Peyer's patch (tissue), 4 donors: Measurements from ENCODE around the gene CCT7. TPM values are rescaled to one million over a fixed set of nuclear protein-coding genes. Genes with fewer than 3 reads are reported as not detected.

ENCODE experiments used
- DNase-seq, 3 donors: peaks; one replicate each; pipeline ENCODE4 v3.0.0-alpha.2; 2017 to 2019
- H3K27ac ChIP-seq, 4 donors: fragments of 200-600 bp; sonication (generic); one replicate each; pipeline ENCODE4 v1.5.1; 2016 to 2019
- H3K27me3 ChIP-seq, 2 donors: fragments of 200-600 bp; sonication (generic); one replicate each; pipeline ENCODE4 v1.5.1; 2019
- H3K36me3 ChIP-seq, 3 donors: fragments of 200-600 bp; sonication (generic); one replicate each; pipeline ENCODE4 v1.5.1; 2016 to 2019
- H3K4me1 ChIP-seq, 4 donors: fragments of 200-600 bp; sonication (generic); one replicate each; pipeline ENCODE4 v1.5.1; 2016 to 2019
- H3K4me3 ChIP-seq, 4 donors: fragments of 200-600 bp; sonication (generic); 1 replicate in 3 of 4; 2 replicates in 1 of 4; pipeline ENCODE4 v1.5.1; 2016 to 2019; ENCODE audit warnings: mild to moderate bottlenecking in 1 of 4
- H3K9me3 ChIP-seq, 4 donors: fragments of 200-600 bp; sonication (generic); one replicate each; pipeline ENCODE4 v1.5.1; 2016 to 2019; ENCODE audit warnings: mild to moderate bottlenecking in 1 of 4
- CTCF ChIP-seq, 6 experiments: fragments of 450-650 bp in 4 of 6; fragments of 200-600 bp in 2 of 6; sonication (generic) in 1 of 6; IDR thresholded peaks; one replicate each; pipeline ENCODE4 v1.5.1; 2017 to 2019; ENCODE audit warnings: antibody characterized with exemption in 6 of 6, mild to moderate bottlenecking in 3 of 6, moderate library complexity in 1 of 6
- POLR2A ChIP-seq, 2 donors: fragments of 450-650 bp; IDR thresholded peaks; one replicate each; pipeline ENCODE4 v1.5.1; 2017; ENCODE audit warnings: antibody characterized with exemption in 2 of 2, mild to moderate bottlenecking in 2 of 2, moderate library complexity in 2 of 2
- total RNA-seq, 4 donors: library from RNA; depleted of rRNA; stranded (reverse); fragments of >200 nt; gene quantifications; one replicate each; pipeline ENCODE4 v1.1.0, GENCODE V29; 2016

The CCT7 gene
- total RNA-seq, 4 donors from 2014 or later = 83.5 to 131 (median 95.6) TPM

- TF ChIP-seq POLR2A (IDR thresholded peaks at IDR 0.05) (no peak), CTCF (IDR thresholded peaks at IDR 0.05) (no peak)
- Histone ChIP-seq H3K27ac (no peak overlapping the region), H3K36me3 (no peaks in the 10 kb centered on the region)
Observed at GRCh38 chr2:73210696-73211095, 23.4 kb upstream of the CCT7 start.

GRCh38 chr2:73212098-73212447, 22.0 kb upstream of the CCT7 start:
- no peak overlapping the region for H3K27ac ChIP-seq
- no peaks in the 10 kb centered on the region for H3K27me3 ChIP-seq
- no peak for TF ChIP-seq CTCF (IDR thresholded peaks at IDR 0.05)
- no peak for TF ChIP-seq POLR2A (IDR thresholded peaks at IDR 0.05)
- no peaks in the 10 kb centered on the region for H3K9me3 ChIP-seq
- H3K4me1 ChIP-seq = peaks cover 0 to 18% (median 5%) of the 10 kb centered on the region in 4 donors
- H3K4me3 ChIP-seq = no peak overlapping the region
- no peaks in the 10 kb centered on the region for H3K36me3 ChIP-seq
- DNase-seq = no peak

More at GRCh38 chr2:73210696-73211095, 23.4 kb upstream of the CCT7 start:
- no peak overlapping the region for H3K4me3 ChIP-seq
- DNase-seq = no peak
- H3K4me1 ChIP-seq = peaks cover 0 to 18% (median 5%) of the 10 kb centered on the region in 4 donors
- no peaks in the 10 kb centered on the region for H3K9me3 ChIP-seq
- H3K27me3 ChIP-seq = no peaks in the 10 kb centered on the region

- Histone ChIP-seq H3K27me3 (no peaks in the 10 kb centered on the region), H3K4me3 (no peak overlapping the region), H3K4me1 (peaks cover 0 to 18% (median 5%) of the 10 kb centered on the region in 4 donors), H3K36me3 (no peaks in the 10 kb centered on the region), H3K27ac (no peak overlapping the region), H3K9me3 (no peaks in the 10 kb centered on the region)
- DNase-seq = peak; percentile 66 to 85 (median 78)
- TF ChIP-seq POLR2A (IDR thresholded peaks at IDR 0.05) = no peak
- TF ChIP-seq CTCF (IDR thresholded peaks at IDR 0.05) = peak; percentile 76 to 90 (median 82)
Observed at GRCh38 chr2:73212448-73213176, 21.5 kb upstream of the CCT7 start.

GRCh38 chr2:73214120-73215035, 19.7 kb upstream of the CCT7 start, which contains the start of gene SMYD5:
TSS of gene SMYD5 (plus strand) at chr2:73214245. CDS start at chr2:73214267, 22 bp downstream.
- peak within 1 kb of the TSS; percentile 50 to 78 (median 64) for H3K27ac ChIP-seq
- H3K4me3 ChIP-seq = peak within 1 kb of the TSS; percentile 75 to 98 (median 92)
- H3K9me3 ChIP-seq = no peaks in the 10 kb centered on the region
- peaks cover 0 to 18% (median 5%) of the 10 kb centered on the region in 4 donors for H3K4me1 ChIP-seq
- TF ChIP-seq POLR2A (IDR thresholded peaks at IDR 0.05) = peak in 1 of 2 donors; percentile 22
- TF ChIP-seq CTCF (IDR thresholded peaks at IDR 0.05) = no peak
- peak; percentile 86 to 95 (median 93) for DNase-seq
- H3K27me3 ChIP-seq = no peaks in the 10 kb centered on the region
- no peaks in the 10 kb centered on the region for H3K36me3 ChIP-seq

GRCh38 chr2:73215254-73215653, 18.9 kb upstream of the CCT7 start:
- H3K27me3 ChIP-seq = no peaks in the 10 kb centered on the region
- no peaks in the 10 kb centered on the region for H3K9me3 ChIP-seq
- H3K27ac ChIP-seq = no peak overlapping the region
- H3K36me3 ChIP-seq = no peaks in the 10 kb centered on the region
- TF ChIP-seq POLR2A (IDR thresholded peaks at IDR 0.05) (no peak), CTCF (IDR thresholded peaks at IDR 0.05) (no peak)
- DNase-seq = no peak
- peaks cover 0 to 18% (median 5%) of the 10 kb centered on the region in 4 donors for H3K4me1 ChIP-seq
- no peak overlapping the region for H3K4me3 ChIP-seq
